ENCODE measurements around the gene CNTNAP5. TPM values are rescaled to one million over a fixed set of nuclear protein-coding genes. Genes with fewer than 3 reads are reported as not detected.

CNTNAP5 gene
- total RNA-seq, 2 experiments from 2014 or later = not detected

DNA sequence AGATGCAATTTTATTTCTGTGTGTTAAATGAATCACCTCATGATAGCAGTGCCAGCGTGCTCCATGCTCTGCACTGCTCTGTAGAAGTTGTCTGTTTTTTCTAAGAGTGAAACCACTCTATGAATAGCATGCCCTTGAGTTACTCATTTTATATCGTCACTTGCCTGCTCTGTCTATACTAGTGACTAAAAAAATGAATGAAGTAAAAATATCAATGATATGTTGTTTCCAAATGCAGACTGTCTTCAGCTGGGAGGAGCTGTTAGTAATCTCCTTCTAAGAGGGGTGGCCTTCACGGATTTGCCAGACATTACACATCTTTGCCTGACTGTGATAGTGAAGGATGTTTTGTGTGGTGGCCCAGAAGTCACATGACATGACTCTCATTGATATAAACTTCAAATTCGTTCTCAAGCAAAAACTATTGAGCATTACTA is 852.1 kb downstream of the CNTNAP5 start:
- POLR2A ChIA-PET = no interaction called here
- intact Hi-C loops (cut with DNase I, micrococcal nuclease) = no loop called here
- H3K9me3 Mint-ChIP-seq = peaks cover 5% of the 10 kb centered on the region
- Histone ChIP-seq H3K9me3 (ENCODE audit: control insufficient read depth in 1 of 2, insufficient read depth in 1 of 2, low read length in 2 of 2) (no peaks in the 10 kb centered on the region), H3K36me3 (ENCODE audit: insufficient read depth, low read length) (no peaks in the 10 kb centered on the region), H3K4me3 (ENCODE audit: low read length) (no peak overlapping the region), H3K27ac (ENCODE audit: low read depth in 1 of 2, low read length in 2 of 2) (no peak overlapping the region), H3K27me3 (ENCODE audit: control insufficient read depth in 1 of 2, insufficient read depth in 2 of 2, low read length in 2 of 2) (no peaks in the 10 kb centered on the region), H3K4me1 (ENCODE audit: insufficient read depth, low read length) (no peaks in the 10 kb centered on the region)
- no peak for DNase-seq
- H3K36me3 Mint-ChIP-seq (ENCODE audit: low read depth) = no peaks in the 10 kb centered on the region
- no peak for ATAC-seq (ENCODE audit: poor library complexity)
- H3K4me3 Mint-ChIP-seq = no peak overlapping the region
- TF ChIP-seq, protein P1, sequence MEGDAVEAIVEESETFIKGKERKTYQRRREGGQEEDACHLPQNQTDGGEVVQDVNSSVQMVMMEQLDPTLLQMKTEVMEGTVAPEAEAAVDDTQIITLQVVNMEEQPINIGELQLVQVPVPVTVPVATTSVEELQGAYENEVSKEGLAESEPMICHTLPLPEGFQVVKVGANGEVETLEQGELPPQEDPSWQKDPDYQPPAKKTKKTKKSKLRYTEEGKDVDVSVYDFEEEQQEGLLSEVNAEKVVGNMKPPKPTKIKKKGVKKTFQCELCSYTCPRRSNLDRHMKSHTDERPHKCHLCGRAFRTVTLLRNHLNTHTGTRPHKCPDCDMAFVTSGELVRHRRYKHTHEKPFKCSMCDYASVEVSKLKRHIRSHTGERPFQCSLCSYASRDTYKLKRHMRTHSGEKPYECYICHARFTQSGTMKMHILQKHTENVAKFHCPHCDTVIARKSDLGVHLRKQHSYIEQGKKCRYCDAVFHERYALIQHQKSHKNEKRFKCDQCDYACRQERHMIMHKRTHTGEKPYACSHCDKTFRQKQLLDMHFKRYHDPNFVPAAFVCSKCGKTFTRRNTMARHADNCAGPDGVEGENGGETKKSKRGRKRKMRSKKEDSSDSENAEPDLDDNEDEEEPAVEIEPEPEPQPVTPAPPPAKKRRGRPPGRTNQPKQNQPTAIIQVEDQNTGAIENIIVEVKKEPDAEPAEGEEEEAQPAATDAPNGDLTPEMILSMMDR (IDR thresholded peaks at IDR 0.05) = no peak
- no peaks in the 10 kb centered on the region for H3K27me3 Mint-ChIP-seq
- H3K27ac Mint-ChIP-seq = no peak overlapping the region
- CTCF ChIA-PET = no interaction called here
- H3K4me1 Mint-ChIP-seq (ENCODE audit: low read depth) = no peaks in the 10 kb centered on the region

DNA sequence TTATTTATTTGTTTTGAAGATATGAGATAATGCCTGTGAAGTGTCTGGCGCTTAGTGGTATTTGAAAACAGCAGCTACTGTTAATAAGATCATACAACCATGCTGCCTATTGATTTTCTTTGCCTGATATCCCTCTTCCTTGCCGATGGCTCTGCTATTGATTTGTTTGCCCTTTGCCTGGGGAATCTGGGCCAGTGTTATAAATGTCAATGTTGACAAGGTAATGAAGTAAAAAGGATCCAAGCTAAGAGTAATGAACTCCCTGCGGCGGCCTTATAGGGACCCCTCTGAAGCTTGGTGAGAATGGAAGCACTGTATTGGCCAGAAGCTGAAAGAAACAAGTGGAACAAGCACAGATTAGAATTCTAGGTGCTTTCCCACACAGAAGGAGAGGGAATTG is 854.6 kb downstream of the CNTNAP5 start:
- no peaks in the 10 kb centered on the region for H3K4me1 ChIP-seq (ENCODE audit: insufficient read depth, low read length)
- no peaks in the 10 kb centered on the region for H3K36me3 Mint-ChIP-seq (ENCODE audit: low read depth)
- peaks cover 11% of the 10 kb centered on the region for H3K9me3 Mint-ChIP-seq
- no peak for ATAC-seq (ENCODE audit: poor library complexity)
- H3K36me3 ChIP-seq (ENCODE audit: insufficient read depth, low read length) = no peaks in the 10 kb centered on the region
- intact Hi-C loops (cut with DNase I, micrococcal nuclease) = no loop called here
- H3K4me3 Mint-ChIP-seq = no peak overlapping the region
- H3K9me3 ChIP-seq (ENCODE audit: control insufficient read depth in 1 of 2, insufficient read depth in 1 of 2, low read length in 2 of 2) = no peaks in the 10 kb centered on the region
- DNase-seq = no peak
- H3K27ac Mint-ChIP-seq = no peak overlapping the region
- ChIA-PET POLR2A (no interaction called here), CTCF (no interaction called here)
- H3K27me3 Mint-ChIP-seq = no peaks in the 10 kb centered on the region
- no peak overlapping the region for H3K27ac ChIP-seq (ENCODE audit: low read depth in 1 of 2, low read length in 2 of 2)
- no peaks in the 10 kb centered on the region for H3K27me3 ChIP-seq (ENCODE audit: control insufficient read depth in 1 of 2, insufficient read depth in 2 of 2, low read length in 2 of 2)
- no peak overlapping the region for H3K4me3 ChIP-seq (ENCODE audit: low read length)
- no peaks in the 10 kb centered on the region for H3K4me1 Mint-ChIP-seq (ENCODE audit: low read depth)
- TF ChIP-seq, protein P1 (IDR thresholded peaks at IDR 0.05) = no peak

DNA sequence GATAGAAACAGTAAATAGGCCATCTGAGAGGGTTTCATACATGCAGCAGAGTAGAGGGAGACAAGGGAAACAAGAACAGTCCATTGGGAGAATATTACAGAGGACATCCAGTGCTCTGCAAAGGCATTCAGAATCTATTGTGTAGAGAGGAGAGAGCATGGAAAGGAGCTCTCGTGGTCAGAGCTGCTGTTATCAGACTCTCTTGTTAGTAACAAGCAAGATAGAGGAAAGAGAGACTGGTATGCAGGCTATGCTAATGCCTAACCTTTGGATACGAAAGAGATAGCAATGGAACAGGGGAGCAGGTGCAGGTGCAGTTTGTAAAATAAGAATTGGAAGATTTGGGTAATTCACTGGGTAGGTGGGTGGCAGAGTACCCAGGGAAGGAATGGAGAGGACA is 855.9 kb downstream of the CNTNAP5 start:
- ATAC-seq (ENCODE audit: poor library complexity) (no peak), DNase-seq (no peak)
- ChIA-PET POLR2A (no interaction called here), CTCF (no interaction called here)
- TF ChIP-seq, protein P1 (IDR thresholded peaks at IDR 0.05) = no peak
- Mint-ChIP-seq H3K4me1 (ENCODE audit: low read depth) (no peaks in the 10 kb centered on the region), H3K27me3 (no peaks in the 10 kb centered on the region), H3K4me3 (no peak overlapping the region), H3K36me3 (ENCODE audit: low read depth) (no peaks in the 10 kb centered on the region), H3K27ac (no peak overlapping the region), H3K9me3 (peaks cover 14% of the 10 kb centered on the region)
- H3K9me3 ChIP-seq (ENCODE audit: control insufficient read depth in 1 of 2, insufficient read depth in 1 of 2, low read length in 2 of 2) = no peaks in the 10 kb centered on the region
- H3K4me1 ChIP-seq (ENCODE audit: insufficient read depth, low read length) = no peaks in the 10 kb centered on the region
- no peaks in the 10 kb centered on the region for H3K36me3 ChIP-seq (ENCODE audit: insufficient read depth, low read length)
- H3K27ac ChIP-seq (ENCODE audit: low read depth in 1 of 2, low read length in 2 of 2) = no peak overlapping the region
- H3K27me3 ChIP-seq (ENCODE audit: control insufficient read depth in 1 of 2, insufficient read depth in 2 of 2, low read length in 2 of 2) = no peaks in the 10 kb centered on the region
- intact Hi-C loops (cut with DNase I, micrococcal nuclease) = no loop called here
- no peak overlapping the region for H3K4me3 ChIP-seq (ENCODE audit: low read length)
